IgD-negative memory B cell (primary cell): Measurements from ENCODE around the gene IQCH. TPM values are rescaled to one million over a fixed set of nuclear protein-coding genes. Genes with fewer than 3 reads are reported as not detected.
"Not testable (repeated sequence)": the region's sequence is repeated elsewhere in the genome, so short reads cannot be mapped to it uniquely, and the experiment has no call there.

Experiments
- H3K27ac Mint-ChIP-seq, 3 donors: one replicate each; pipeline ENCODE4 v1.8.0; 2020 to 2022; ENCODE audit warnings: mild to moderate bottlenecking in 3 of 3, mixed read lengths in 3 of 3, moderate library complexity in 1 of 3
- H3K27me3 Mint-ChIP-seq: one replicate; pipeline ENCODE4 v1.8.0; 2021; ENCODE audit warnings: mixed read lengths
- H3K36me3 Mint-ChIP-seq: one replicate; pipeline ENCODE4 v1.8.0; 2020; ENCODE audit warnings: mild to moderate bottlenecking, mixed read lengths
- H3K4me1 Mint-ChIP-seq, 3 donors: one replicate each; pipeline ENCODE4 v1.8.0; 2020 to 2022; ENCODE audit warnings: mixed read lengths in 3 of 3, mild to moderate bottlenecking in 1 of 3
- H3K4me3 Mint-ChIP-seq, 4 donors: one replicate each; pipeline ENCODE4 v1.8.0; 2020 to 2022; ENCODE audit warnings: mild to moderate bottlenecking in 4 of 4, mixed read lengths in 4 of 4, moderate library complexity in 3 of 4
- H3K9me3 Mint-ChIP-seq, 3 donors: one replicate each; pipeline ENCODE4 v1.8.0; 2020 to 2021; ENCODE audit warnings: mixed read lengths in 3 of 3, mild to moderate bottlenecking in 1 of 3
- polyA plus RNA-seq: library from polyadenylated mRNA; unstranded; fragments of 300-500 nt; fragmentation: Illumina TruSeq; gene quantifications from one replicate; pipeline ENCODE4 v1.2.3, GENCODE V29; 2021

Gene IQCH
- polyA plus RNA-seq, 1 donor from 2014 or later = 0.13 TPM

DNA sequence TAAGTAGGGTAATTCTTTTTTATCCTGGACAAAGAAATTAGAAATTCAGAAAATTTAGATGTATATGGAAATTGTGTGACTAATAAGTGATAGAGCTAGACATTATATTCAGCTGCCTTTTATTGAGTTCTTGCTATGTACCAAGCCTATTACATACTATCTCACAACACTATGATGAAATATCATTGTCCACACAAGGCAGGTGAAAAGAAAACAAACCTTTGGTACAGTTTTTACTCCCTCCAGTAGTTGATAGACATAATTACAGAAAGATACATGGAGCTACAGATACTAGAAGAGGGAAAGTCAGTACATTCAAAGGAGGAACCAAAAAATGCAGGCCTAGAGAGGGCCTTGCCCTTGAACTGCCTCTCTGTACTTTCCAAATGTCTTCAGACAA is 4.8 kb downstream of the IQCH start:
- Mint-ChIP-seq H3K36me3 (no peaks in the 10 kb centered on the region), H3K9me3 (no peaks in the 10 kb centered on the region), H3K4me1 (peaks cover 3 to 13% (median 7%) of the 10 kb centered on the region in 3 donors), H3K27me3 (no peaks in the 10 kb centered on the region), H3K27ac (no peak overlapping the region), H3K4me3 (no peak overlapping the region)

DNA sequence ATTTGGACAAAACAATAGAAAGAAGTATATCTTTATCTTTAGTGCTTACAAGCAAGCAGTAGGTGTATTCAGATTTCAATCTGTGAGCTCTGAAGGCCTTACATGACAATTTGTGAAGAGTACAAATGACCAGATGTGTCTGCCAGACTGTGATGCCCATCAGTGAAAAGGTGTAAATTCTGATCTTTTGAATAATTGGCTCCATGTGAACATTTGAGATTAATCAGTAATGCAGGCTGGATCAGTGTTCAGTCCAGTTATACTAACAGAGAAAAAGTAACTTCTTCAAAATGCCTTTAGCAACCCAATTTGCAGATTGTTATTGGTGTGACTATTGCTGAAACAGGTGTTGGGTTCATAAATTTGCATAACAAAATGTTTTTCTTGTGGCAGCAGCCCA is 5.2 kb downstream of the IQCH start:
- H3K36me3 Mint-ChIP-seq = no peaks in the 10 kb centered on the region
- no peak overlapping the region for H3K4me3 Mint-ChIP-seq
- no peak overlapping the region for H3K27ac Mint-ChIP-seq
- peaks cover 3 to 13% (median 4%) of the 10 kb centered on the region in 3 donors for H3K4me1 Mint-ChIP-seq
- H3K27me3 Mint-ChIP-seq = no peaks in the 10 kb centered on the region
- H3K9me3 Mint-ChIP-seq = no peaks in the 10 kb centered on the region

DNA sequence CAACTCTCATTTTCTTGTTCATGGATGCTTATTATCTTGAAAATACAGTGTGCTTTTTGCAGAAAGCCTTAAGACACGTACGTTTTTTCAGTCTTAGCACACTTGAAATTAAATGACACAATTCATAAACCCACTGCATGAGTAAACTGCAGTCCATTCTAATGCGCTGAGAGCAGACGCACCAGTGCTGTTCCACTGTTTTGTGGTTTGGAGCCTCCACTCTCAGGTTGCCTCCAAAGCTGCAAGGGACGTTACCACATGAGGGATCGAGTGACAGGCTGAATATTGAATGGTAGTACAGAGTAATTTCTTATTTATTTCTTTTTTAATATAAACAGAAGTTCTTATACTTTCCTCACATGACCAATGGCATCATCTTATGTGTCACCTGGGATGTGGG is 12.3 kb downstream of the IQCH start:
- Mint-ChIP-seq H3K27me3 (no peaks in the 10 kb centered on the region), H3K36me3 (no peaks in the 10 kb centered on the region), H3K9me3 (no peaks in the 10 kb centered on the region), H3K4me3 (no peak overlapping the region), H3K27ac (no peak overlapping the region), H3K4me1 (peaks cover 0 to 2% (median 1%) of the 10 kb centered on the region in 3 donors)

DNA sequence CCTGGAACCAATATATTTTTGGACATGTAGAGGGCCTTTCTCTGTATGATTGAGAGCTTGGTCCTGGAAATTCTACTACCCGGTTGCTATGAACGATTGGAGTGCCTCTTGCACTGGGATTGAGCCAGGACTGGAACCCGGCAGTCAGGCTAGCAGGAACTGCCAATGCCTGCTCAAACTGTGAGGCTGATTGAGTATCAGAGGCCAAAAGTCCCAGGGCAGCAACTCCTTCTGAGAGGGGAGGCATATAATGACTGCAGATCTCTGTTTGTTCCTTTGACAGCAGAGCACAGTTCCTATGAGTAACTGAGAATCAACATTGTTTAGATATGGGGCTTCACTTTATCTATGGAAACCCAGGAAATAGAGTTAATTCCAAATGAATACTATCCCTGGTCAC is 12.9 kb downstream of the IQCH start:
- H3K9me3 Mint-ChIP-seq = peaks cover 0 to 4% (median 2%) of the 10 kb centered on the region in 3 donors
- H3K4me1 Mint-ChIP-seq = peaks cover 0 to 2% (median 1%) of the 10 kb centered on the region in 3 donors
- peaks cover under 1% of the 10 kb centered on the region for H3K27me3 Mint-ChIP-seq
- H3K36me3 Mint-ChIP-seq = no peaks in the 10 kb centered on the region
- H3K4me3 Mint-ChIP-seq = no peak overlapping the region
- H3K27ac Mint-ChIP-seq = no peak overlapping the region

DNA sequence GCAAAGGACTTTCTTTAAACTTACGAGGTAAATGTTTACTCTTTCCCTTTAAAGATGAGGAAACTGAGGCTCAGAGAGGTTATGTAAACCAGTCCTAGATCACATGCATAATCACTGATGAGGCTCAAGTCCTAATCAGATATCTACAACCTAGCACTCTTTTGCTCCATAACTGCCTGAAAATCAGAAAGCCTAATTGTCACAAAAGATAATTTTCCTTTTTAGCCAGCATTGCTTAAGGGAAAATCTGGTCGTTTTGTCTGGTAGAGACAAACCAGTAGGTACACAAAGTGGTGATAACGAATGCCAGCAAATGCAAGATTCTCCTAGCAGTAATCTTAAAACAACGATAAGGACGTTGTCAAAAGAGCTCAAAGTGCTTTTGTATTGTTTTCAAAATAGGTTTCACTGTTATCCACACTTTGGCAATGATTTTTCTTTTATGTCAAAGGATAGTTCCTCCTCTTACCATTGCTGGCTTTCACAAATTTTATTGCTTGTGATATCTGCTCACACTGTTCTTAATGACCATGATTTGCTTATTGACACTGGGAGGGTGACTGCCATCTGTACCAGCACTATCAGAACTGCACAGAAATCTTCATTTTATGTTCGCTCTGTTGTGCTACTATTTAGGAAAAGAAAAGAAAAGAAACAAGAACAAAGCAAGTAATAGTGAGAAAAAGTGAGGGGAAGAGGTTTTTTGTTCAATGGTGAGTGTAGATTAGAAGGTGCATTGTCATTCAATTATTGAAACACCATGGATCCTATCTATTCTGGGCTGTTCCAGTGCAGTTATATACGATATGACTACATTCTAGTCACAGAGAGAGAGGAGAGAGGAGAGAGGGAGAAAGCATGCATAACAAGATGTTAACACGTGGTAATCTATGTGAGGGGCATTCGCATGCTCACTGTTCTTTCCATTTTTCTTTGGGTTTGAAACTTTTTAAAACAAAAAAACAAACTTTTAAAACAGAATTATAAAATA is 13.7 kb downstream of the IQCH start:
- Mint-ChIP-seq H3K27ac (no peak overlapping the region), H3K4me1 (peaks cover 0 to 2% (median 1%) of the 10 kb centered on the region in 3 donors), H3K27me3 (peaks cover 3% of the 10 kb centered on the region), H3K36me3 (peaks cover 3% of the 10 kb centered on the region), H3K4me3 (no peak overlapping the region), H3K9me3 (peaks cover 0 to 6% (median 5%) of the 10 kb centered on the region in 3 donors)

DNA sequence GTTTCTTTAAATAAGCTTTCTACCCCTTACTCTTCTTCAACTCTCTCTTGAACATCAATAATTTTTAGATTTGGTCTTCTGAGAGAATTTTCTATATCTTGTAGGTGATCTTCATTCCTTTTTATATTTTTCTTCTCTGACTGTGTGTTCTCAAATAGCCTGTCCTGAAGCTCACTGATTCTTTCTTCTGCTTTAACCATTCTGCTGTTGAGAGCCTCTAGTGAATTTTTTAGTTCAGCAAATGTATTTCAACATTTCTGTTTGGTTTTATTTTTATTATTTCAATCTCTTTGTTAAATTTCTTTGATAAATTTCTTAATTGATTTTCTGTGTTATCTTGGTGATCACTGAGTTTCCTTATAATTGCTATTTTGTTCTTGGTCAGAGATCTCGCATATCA is 19.6 kb downstream of the IQCH start:
- Mint-ChIP-seq H3K9me3 (peaks cover 2 to 17% (median 10%) of the 10 kb centered on the region in 3 donors), H3K4me3 (peak overlapping the region in 1 of 4 donors; percentile 1), H3K36me3 (peaks cover 7% of the 10 kb centered on the region), H3K27ac (no peak overlapping the region), H3K27me3 (peaks cover 8% of the 10 kb centered on the region), H3K4me1 (peaks cover 0 to 4% (median 2%) of the 10 kb centered on the region in 3 donors)

DNA sequence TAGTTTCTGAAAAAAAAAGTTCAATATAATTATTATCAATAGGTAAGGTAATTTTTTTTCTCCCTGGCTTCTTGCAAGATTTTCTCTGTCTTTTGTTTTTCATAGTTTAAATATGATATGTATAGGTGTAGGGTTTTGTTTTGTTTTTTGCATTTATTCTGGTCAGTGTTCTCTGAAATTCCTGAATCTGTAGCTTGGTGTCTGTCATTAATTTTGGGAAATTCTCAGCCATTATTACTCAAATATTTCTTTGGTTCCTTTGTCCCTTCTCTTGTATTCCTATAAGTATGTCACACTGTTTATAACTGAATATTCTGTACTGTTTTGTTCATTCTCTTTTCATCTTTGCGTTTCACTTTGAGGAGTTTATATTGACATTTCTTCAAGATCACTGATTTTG is 22.1 kb downstream of the IQCH start:
- H3K36me3 Mint-ChIP-seq = peaks cover 7% of the 10 kb centered on the region
- no peak overlapping the region for H3K4me3 Mint-ChIP-seq
- peaks cover 12% of the 10 kb centered on the region for H3K27me3 Mint-ChIP-seq
- H3K4me1 Mint-ChIP-seq = peaks cover 0 to 3% (median 0%) of the 10 kb centered on the region in 3 donors
- peaks cover 2 to 17% (median 10%) of the 10 kb centered on the region in 3 donors for H3K9me3 Mint-ChIP-seq
- no peak overlapping the region for H3K27ac Mint-ChIP-seq

DNA sequence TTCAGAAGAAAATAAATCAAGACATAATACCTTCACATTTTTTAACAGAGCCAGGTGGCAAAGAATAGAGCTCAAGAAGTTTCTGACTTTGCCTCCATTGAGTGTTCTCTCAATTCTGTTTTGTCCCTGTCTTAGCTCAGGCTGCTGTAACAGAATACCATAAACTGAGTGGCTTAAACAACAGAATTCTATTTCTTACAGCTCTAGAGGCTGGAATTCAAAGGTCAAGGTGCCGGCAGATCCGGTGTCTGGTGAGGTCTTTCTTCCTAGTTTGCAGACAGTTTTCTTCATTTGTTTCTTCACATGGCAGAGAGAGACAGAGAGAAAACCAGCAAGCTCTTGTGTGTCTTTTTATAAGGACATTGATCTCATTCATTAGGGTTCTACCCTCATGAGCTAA is 25.6 kb downstream of the IQCH start:
- H3K36me3 Mint-ChIP-seq = peaks cover 8% of the 10 kb centered on the region
- no peak overlapping the region for H3K4me3 Mint-ChIP-seq
- peaks cover 0 to 4% (median 0%) of the 10 kb centered on the region in 3 donors for H3K4me1 Mint-ChIP-seq
- no peak overlapping the region for H3K27ac Mint-ChIP-seq
- H3K9me3 Mint-ChIP-seq = peaks cover 0 to under 1% (median under 1%) of the 10 kb centered on the region in 3 donors
- peaks cover 7% of the 10 kb centered on the region for H3K27me3 Mint-ChIP-seq

DNA sequence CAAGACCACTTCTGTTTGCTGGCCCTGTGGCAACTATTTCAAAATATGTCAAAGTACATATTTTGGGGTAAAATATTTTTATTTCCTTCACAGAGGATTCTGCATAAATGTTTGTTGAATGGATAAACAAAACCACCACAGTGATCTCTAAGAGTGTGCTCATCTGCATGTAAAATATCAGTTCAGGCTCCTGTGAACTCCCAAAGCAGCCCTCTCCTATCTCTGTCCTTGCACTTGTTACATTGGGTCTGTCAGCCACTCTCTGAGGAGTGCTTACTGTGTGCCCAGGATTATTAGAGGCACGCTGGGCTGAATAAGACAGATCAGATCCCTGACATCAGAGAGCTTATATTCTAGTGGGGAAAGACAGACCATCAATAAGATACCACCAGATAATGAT is 27.1 kb downstream of the IQCH start:
- Mint-ChIP-seq H3K4me1 (peaks cover 0 to 4% (median 0%) of the 10 kb centered on the region in 3 donors), H3K9me3 (peaks cover 0 to 4% (median 3%) of the 10 kb centered on the region in 3 donors), H3K36me3 (peaks cover 10% of the 10 kb centered on the region), H3K27ac (no peak overlapping the region), H3K4me3 (no peak overlapping the region), H3K27me3 (peaks cover 7% of the 10 kb centered on the region)

DNA sequence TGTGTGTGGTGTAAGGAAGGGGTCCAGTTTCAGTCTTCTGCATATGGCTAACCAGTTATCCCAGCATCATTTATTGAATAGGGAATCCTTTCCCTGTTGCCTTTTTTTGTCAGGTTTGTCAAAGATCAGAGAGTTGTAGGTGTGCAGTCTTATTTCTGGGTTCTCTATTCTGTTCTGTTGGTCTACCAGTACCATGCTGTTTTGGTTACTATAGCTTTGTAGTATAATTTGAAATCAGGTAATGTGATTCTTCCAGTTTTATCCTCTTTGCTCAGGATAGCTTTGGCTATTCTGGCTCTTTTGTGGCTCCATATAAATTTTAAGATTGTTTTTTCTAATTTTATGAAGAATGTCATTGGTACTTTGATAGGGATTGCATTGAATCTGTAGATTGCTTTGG is 31.0 kb downstream of the IQCH start:
- not testable (repeated sequence) for H3K9me3 Mint-ChIP-seq, H3K36me3 Mint-ChIP-seq, H3K4me1 Mint-ChIP-seq, H3K27me3 Mint-ChIP-seq, H3K4me3 Mint-ChIP-seq, H3K27ac Mint-ChIP-seq

DNA sequence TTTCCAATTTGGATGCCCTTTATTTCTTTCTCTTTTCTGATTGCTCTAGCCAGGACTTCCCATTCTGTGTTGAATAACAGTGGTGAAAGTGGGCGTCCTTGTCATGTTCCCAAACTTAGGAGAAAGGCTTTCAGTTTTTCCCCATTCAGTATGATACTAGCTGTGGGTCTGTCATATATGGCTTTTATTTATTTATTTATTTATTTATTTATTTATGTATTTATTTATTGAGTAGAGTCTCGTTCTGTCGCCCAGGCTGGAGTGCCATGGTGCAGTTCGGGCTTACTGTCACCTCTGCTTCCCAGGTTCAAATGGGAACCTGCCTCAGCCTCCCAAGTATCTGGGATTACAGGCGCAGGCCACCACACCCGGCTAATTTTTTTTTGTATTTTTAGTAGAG is 31.8 kb downstream of the IQCH start:
- H3K9me3 Mint-ChIP-seq, H3K4me3 Mint-ChIP-seq, H3K36me3 Mint-ChIP-seq: not testable (repeated sequence)

DNA sequence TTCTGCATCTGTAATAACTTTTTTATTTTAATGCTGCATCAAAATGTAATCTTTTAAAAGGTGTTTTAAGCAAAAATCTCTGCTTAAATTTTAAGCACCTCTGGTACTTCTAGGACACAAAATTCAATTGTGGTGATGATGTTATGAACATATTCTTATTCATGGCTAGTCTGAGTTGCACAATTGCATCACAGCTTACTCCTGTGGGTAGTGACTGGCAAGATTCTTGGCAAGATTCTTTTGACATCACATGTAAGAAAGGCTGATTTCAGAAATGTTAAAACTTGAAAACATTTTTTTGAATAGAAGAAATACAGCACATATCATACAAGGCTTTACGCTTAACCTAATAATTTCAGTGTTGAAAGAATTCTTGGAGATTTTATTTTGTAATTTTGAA is 35.7 kb downstream of the IQCH start:
- H3K9me3 Mint-ChIP-seq = peaks cover 0 to 2% (median 2%) of the 10 kb centered on the region in 3 donors
- H3K4me3 Mint-ChIP-seq = no peak overlapping the region
- H3K27me3 Mint-ChIP-seq = no peaks in the 10 kb centered on the region
- H3K36me3 Mint-ChIP-seq = peaks cover under 1% of the 10 kb centered on the region
- no peak overlapping the region for H3K27ac Mint-ChIP-seq
- no peaks in the 10 kb centered on the region for H3K4me1 Mint-ChIP-seq

More for the DNA sequence above, 31.8 kb downstream of the IQCH start:
- H3K27me3 Mint-ChIP-seq, H3K27ac Mint-ChIP-seq, H3K4me1 Mint-ChIP-seq: not testable (repeated sequence)

DNA sequence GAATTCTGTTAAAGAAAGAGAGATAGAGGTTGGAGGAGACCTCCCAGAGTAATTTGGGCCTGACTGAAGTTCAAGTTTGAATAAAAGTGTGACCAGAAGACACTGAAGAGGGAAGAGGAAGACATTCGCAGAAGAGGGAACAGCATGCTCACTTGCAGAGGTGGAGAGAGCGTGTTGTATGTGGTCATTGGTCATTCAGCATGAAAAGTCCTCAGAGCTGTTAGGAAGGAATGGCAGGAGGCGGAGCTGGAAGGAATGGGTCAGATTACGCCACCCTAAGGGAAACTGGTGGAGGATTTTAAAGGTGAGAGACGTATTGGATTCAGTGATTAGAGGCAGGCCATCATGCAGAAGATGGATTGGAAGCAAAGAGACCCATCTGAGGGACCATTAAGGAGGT is 41.6 kb downstream of the IQCH start:
- Mint-ChIP-seq H3K36me3 (no peaks in the 10 kb centered on the region), H3K27me3 (no peaks in the 10 kb centered on the region), H3K4me3 (peak overlapping the region in 1 of 4 donors; percentile 25), H3K9me3 (no peaks in the 10 kb centered on the region), H3K27ac (peak overlapping the region in 1 of 3 donors; percentile 6), H3K4me1 (peaks cover 14 to 17% (median 16%) of the 10 kb centered on the region in 3 donors)

DNA sequence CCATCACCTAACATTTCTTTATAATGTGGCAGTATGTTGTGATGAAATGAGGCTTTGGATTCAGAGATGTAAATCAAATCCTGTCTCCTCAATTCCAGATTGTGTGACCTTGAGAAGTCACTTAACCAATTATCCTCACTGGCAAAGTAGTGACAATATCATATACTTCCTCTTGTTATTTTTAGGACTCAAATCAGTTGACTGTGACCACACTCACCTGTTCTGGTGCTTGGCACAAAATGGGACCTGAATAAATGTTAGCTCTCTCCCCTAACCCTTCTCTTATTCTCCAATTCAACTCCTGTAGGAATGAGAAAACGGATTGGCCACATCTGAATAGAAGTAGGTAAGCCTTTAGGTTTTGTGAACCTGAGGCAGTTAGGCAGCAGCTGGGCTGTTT is 42.1 kb downstream of the IQCH start:
- H3K4me3 Mint-ChIP-seq = peak overlapping the region in 2 of 4 donors; percentile 18 to 61
- H3K36me3 Mint-ChIP-seq = no peaks in the 10 kb centered on the region
- H3K9me3 Mint-ChIP-seq = no peaks in the 10 kb centered on the region
- H3K27me3 Mint-ChIP-seq = no peaks in the 10 kb centered on the region
- H3K27ac Mint-ChIP-seq = peak overlapping the region in 1 of 3 donors; percentile 6
- peaks cover 14 to 17% (median 16%) of the 10 kb centered on the region in 3 donors for H3K4me1 Mint-ChIP-seq

DNA sequence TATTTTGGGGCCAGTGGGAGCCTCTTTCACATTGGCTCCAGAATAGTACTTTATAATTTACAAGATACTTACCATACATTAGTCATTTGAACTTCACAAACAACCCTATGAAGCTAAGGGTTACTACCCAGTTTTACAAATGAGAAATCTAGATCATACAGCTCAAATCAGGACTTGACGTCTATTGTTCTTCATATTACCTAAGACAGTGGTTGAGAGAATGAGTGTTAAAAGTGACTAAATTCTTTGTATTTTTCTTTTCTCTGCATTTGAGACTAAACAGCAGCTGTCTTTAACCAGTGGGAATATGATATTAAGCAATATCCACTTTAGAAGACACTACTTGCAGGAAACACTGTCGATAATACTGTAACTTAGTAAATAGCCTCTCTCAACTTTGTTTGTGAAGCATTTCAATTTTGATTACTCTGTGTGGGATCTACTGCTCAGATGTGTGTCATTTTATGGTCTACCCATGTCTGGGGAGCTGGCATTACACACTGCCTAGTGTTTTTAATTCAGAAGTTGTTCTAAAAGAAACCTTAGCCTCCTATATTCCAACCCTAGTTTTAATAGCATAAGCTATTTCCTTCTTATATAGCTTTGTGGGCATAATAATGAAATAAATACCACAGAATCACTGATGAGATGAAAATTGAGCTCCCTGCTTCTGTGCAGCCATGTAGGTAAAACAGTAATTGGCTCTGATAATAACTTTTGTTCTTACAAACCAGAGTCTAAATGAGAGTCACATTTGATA is 45.9 kb downstream of the IQCH start:
- Mint-ChIP-seq H3K4me3 (no peak overlapping the region), H3K4me1 (peaks cover 14 to 20% (median 17%) of the 10 kb centered on the region in 3 donors), H3K27ac (no peak overlapping the region), H3K36me3 (no peaks in the 10 kb centered on the region), H3K27me3 (no peaks in the 10 kb centered on the region), H3K9me3 (no peaks in the 10 kb centered on the region)
